ENCODE data around the gene NPPB. TPM values are rescaled to one million over a fixed set of nuclear protein-coding genes. Genes with fewer than 3 reads are reported as not detected.

NPPB gene
- total and polyA plus RNA-seq, 9 of the 15 experiments (the other 6 are each of a cell fraction or from before 2014, with no cell fraction given), result not detected

- TF ChIP-seq, protein P1, sequence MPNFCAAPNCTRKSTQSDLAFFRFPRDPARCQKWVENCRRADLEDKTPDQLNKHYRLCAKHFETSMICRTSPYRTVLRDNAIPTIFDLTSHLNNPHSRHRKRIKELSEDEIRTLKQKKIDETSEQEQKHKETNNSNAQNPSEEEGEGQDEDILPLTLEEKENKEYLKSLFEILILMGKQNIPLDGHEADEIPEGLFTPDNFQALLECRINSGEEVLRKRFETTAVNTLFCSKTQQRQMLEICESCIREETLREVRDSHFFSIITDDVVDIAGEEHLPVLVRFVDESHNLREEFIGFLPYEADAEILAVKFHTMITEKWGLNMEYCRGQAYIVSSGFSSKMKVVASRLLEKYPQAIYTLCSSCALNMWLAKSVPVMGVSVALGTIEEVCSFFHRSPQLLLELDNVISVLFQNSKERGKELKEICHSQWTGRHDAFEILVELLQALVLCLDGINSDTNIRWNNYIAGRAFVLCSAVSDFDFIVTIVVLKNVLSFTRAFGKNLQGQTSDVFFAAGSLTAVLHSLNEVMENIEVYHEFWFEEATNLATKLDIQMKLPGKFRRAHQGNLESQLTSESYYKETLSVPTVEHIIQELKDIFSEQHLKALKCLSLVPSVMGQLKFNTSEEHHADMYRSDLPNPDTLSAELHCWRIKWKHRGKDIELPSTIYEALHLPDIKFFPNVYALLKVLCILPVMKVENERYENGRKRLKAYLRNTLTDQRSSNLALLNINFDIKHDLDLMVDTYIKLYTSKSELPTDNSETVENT (CRISPR knock-in tag; IDR thresholded peaks at IDR 0.05), result no peak
- TF ChIP-seq FOXJ3 (CRISPR knock-in tag; IDR thresholded peaks at IDR 0.05), result no peak
- no peak for TF ChIP-seq BCLAF1 (IDR thresholded peaks at IDR 0.05; ENCODE audit: borderline replicate concordance in 1 of 2, control insufficient read depth in 1 of 2, low read depth in 2 of 2, low read length in 1 of 2)
- TF ChIP-seq ZBTB1 (CRISPR knock-in tag; IDR thresholded peaks at IDR 0.05; ENCODE audit: borderline replicate concordance, low read depth), result no peak
- TF ChIP-seq, protein P2, sequence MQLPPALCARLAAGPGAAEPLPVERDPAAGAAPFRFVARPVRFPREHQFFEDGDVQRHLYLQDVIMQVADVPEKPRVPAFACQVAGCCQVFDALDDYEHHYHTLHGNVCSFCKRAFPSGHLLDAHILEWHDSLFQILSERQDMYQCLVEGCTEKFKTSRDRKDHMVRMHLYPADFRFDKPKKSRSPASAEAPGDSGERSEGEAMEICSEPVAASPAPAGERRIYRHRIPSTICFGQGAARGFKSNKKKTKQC (CRISPR knock-in tag; IDR thresholded peaks at IDR 0.05), result no peak
- no peak for TF ChIP-seq ZBTB17 (CRISPR knock-in tag; IDR thresholded peaks at IDR 0.05)
- TF ChIP-seq CEBPG (CRISPR knock-in tag; IDR thresholded peaks at IDR 0.05), result no peak
- TF ChIP-seq CEBPG (tag; conservative IDR thresholded peaks at IDR 0.05 in 1 of 2, IDR thresholded peaks at IDR 0.05 in 1 of 2), result peak in 1 of 2 experiments; percentile 3; a peak in 1 of 4 replicates
- TF ChIP-seq CCAR2 (IDR thresholded peaks at IDR 0.05; ENCODE audit: low read depth, low read length), result no peak
- TF ChIP-seq, protein P3, sequence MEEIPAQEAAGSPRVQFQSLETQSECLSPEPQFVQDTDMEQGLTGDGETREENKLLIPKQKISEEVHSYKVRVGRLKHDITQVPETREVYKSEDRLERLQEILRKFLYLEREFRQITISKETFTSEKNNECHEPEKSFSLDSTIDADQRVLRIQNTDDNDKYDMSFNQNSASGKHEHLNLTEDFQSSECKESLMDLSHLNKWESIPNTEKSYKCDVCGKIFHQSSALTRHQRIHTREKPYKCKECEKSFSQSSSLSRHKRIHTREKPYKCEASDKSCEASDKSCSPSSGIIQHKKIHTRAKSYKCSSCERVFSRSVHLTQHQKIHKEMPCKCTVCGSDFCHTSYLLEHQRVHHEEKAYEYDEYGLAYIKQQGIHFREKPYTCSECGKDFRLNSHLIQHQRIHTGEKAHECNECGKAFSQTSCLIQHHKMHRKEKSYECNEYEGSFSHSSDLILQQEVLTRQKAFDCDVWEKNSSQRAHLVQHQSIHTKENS (CRISPR knock-in tag; IDR thresholded peaks at IDR 0.05), result no peak
- TF ChIP-seq HDAC3 (IDR thresholded peaks at IDR 0.05; ENCODE audit: borderline replicate concordance, partially characterized antibody), result no peak
- TF ChIP-seq RAD21 (CRISPR knock-in tag; conservative IDR thresholded peaks at IDR 0.05 in 1 of 2, IDR thresholded peaks at IDR 0.05 in 1 of 2), result peak; percentile 61 to 78
- TF ChIP-seq NFE2 (IDR thresholded peaks at IDR 0.05; ENCODE audit: low read depth), result no peak
- TF ChIP-seq CBX1 (IDR thresholded peaks at IDR 0.05; ENCODE audit: low read depth), result no peak
- 0 out of 2 replicates have a peak, but pooled peaks have one; percentile 12 for TF ChIP-seq SMARCA4 (IDR thresholded peaks at IDR 0.05)
- no peak for TF ChIP-seq CC2D1A (IDR thresholded peaks at IDR 0.05)
- peak; percentile 97 to 99 for TF ChIP-seq SRF (CRISPR knock-in tag; IDR thresholded peaks at IDR 0.05)
- no peak for TF ChIP-seq TGIF2 (CRISPR knock-in tag; IDR thresholded peaks at IDR 0.05)
- peak; percentile 52; the same call in 1 of the 2 replicates for TF ChIP-seq L3MBTL2 (IDR thresholded peaks at IDR 0.05)
- TF ChIP-seq MAFG (tag; conservative IDR thresholded peaks at IDR 0.05), result no peak
Observed at GRCh38 chr1:11907275-11908094, 48.7 kb upstream of the NPPB start (continued).

Data from K562 (cell line).